NOMO-1 (cell line): Measurements from ENCODE around the gene CYP1B1.
"Not testable (repeated sequence)": the region's sequence is repeated elsewhere in the genome, so short reads cannot be mapped to it uniquely, and the experiment has no call there.

Experiments used
- DNase-seq, 2 experiments: peaks; one replicate each; lab custom pipeline; 2025; ENCODE audit not compliant: unreplicated experiment in 2 of 2; lab: John Stamatoyannopoulos, UW

CYP1B1 gene

GRCh38 chr2:38037757-38038621 is 38.0 kb downstream of the CYP1B1 start:
- DNase-seq = peak in 1 of 2 experiments; percentile 27

- no peak for DNase-seq
Measured at GRCh38 chr2:38037325-38037724, 38.6 kb downstream of the CYP1B1 start.

GRCh38 chr2:38035968-38036367 is 40.0 kb downstream of the CYP1B1 start:
- DNase-seq = no peak

- no peak for DNase-seq
Measured at GRCh38 chr2:38033646-38034045, 42.3 kb downstream of the CYP1B1 start.

DNA sequence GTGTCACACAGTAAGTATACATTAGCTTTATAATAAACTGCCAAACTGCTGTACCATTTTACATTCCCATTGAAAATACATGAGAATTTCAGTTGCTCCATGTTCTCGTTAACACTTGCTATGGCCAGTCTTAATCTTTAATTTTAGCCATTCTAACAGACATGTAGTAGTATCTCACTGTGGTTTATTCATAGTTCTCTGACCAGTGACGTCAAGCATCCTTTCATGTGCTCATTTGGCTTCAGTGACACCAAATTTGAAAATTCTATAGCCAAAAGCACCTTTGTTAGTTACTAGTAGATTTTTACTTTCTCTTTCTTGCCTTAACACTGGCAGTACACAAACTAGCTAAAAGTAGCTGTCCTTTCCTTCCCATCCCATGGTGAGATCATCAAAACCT is 43.0 kb downstream of the CYP1B1 start:
- DNase-seq = no peak

GRCh38 chr2:38030635-38031355 is 45.2 kb downstream of the CYP1B1 start:
- no peak for DNase-seq

GRCh38 chr2:38029512-38029911 is 46.4 kb downstream of the CYP1B1 start:
- no peak for DNase-seq

DNA sequence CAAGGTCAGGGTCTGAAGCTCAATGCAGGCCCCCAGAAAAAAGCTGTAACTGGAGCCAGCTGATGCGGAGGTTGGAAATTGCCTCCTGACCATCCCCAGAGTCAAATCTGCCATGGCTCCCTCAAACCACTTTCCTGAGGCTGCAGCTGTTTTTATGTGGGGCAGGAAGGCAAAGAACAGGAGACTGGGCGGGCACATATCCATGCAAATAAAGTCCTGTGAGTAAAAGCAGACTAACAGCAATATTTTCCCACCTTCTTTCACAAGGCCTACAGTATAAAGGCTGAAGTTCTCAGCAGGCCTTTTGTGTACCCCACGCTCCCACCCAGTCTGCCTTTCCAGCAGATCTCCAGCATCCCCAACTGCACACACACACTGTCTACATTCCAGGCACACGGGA is 47.1 kb downstream of the CYP1B1 start:
- no peak for DNase-seq

- DNase-seq = no peak
Measured at GRCh38 chr2:38026846-38027245, 49.1 kb downstream of the CYP1B1 start.

GRCh38 chr2:38021589-38021988 is 54.4 kb downstream of the CYP1B1 start:
- DNase-seq = no peak

GRCh38 chr2:38020359-38021069 is 55.4 kb downstream of the CYP1B1 start:
- not testable (repeated sequence) for DNase-seq

- no peak for DNase-seq
Measured at GRCh38 chr2:38017836-38018235, 58.1 kb downstream of the CYP1B1 start.
